GM12878 (cell line): Measurements from ENCODE around the gene MUSTN1. TPM values are rescaled to one million over a fixed set of nuclear protein-coding genes. Genes with fewer than 3 reads are reported as not detected.

Source experiments
- ATAC-seq: fragments of 200-7000 bp; cut with Tn5 transposase; 3 replicates; pipeline ENCODE4 v1.9.1; 2020; ENCODE audit warnings: mild to moderate bottlenecking, moderate library complexity
- BruUV-seq: library from RNA; stranded (reverse); fragments of 400-500 nt; replicated peaks from 2 replicates; lab custom pipeline; 2021; lab: Mats Ljungman, UMichigan
- CTCF ChIA-PET: fragments of 300-600 bp; sonication (Branson Sonifier 250); formaldehyde crosslinking; extraction: SDS; loops from one replicate; lab custom pipeline; 2021; ENCODE audit warnings: inconsistent platforms; lab: Yijun Ruan, JAX
- POLR2A ChIA-PET: fragments of 350-600 bp; formaldehyde crosslinking; extraction: SDS; loops from one replicate; lab custom pipeline; 2021; ENCODE audit warnings: inconsistent platforms; lab: Charles Lee
- RAD21 ChIA-PET: fragments of 300-600 bp; sonication (Branson Sonifier 250); formaldehyde crosslinking; loops from one replicate; lab custom pipeline; 2023; ENCODE audit warnings: antibody characterized with exemption; ENCODE audit not compliant: unreplicated experiment; lab: Charles Lee
- SMC1A ChIA-PET: fragments of 300-600 bp; sonication (Branson Sonifier 250); formaldehyde crosslinking; loops from one replicate; lab custom pipeline; 2023; ENCODE audit not compliant: unreplicated experiment, uncharacterized antibody; lab: Charles Lee
- DNase-seq: peaks from one replicate; pipeline ENCODE4 v3.0.0-alpha.2; 2011; ENCODE audit warnings: low read depth, low spot score
- FAIRE-seq: peaks from 3 replicates; lab custom pipeline; 2011; peaks lifted over from hg19 to GRCh38; lab: Jason Lieb, UNC
- H2AFZ ChIP-seq: 2 replicates; pipeline ENCODE4 v1.6.0; 2011; ENCODE audit warnings: low read depth, low read length, control low read depth; ENCODE audit not compliant: control insufficient read depth
- H3K27ac ChIP-seq: 2 replicates; pipeline ENCODE4 v1.5.1; 2011; ENCODE audit warnings: control low read depth; ENCODE audit not compliant: control insufficient read depth, insufficient read depth
- H3K27me3 ChIP-seq, 2 experiments: replicated peaks in 1 of 2; 2 replicates each; pipeline versions ENCODE4 v1.6.0 to v1.6.1; 2011; ENCODE audit warnings: low read length in 1 of 2; ENCODE audit not compliant: control insufficient read depth in 2 of 2, insufficient read depth in 2 of 2
- H3K36me3 ChIP-seq, 2 experiments: 2 replicates each; pipeline ENCODE4 v1.5.1; 2011; ENCODE audit warnings: low read length in 1 of 2; ENCODE audit not compliant: control insufficient read depth in 2 of 2, insufficient read depth in 2 of 2
- H3K4me1 ChIP-seq: 2 replicates; pipeline ENCODE4 v1.6.1; 2011; ENCODE audit warnings: mild to moderate bottlenecking, low read length, moderate library complexity, mixed read lengths; ENCODE audit not compliant: control insufficient read depth, insufficient read depth
- H3K4me2 ChIP-seq: 2 replicates; pipeline ENCODE4 v1.6.0; 2011; ENCODE audit warnings: control low read depth; ENCODE audit not compliant: control insufficient read depth, insufficient read depth
- H3K4me3 ChIP-seq: fragments of 200-600 bp; sonication (generic); 2 replicates; pipeline ENCODE4 v1.5.1; 2016
- H3K79me2 ChIP-seq: 2 replicates; pipeline ENCODE4 v1.6.0; 2011; ENCODE audit warnings: low read length; ENCODE audit not compliant: control insufficient read depth, insufficient read depth
- H3K9ac ChIP-seq: 2 replicates; pipeline ENCODE4 v1.8.0; 2011; ENCODE audit warnings: low read length, control low read depth, mixed read lengths; ENCODE audit not compliant: control insufficient read depth, insufficient read depth
- H3K9me3 ChIP-seq: replicated peaks from 3 replicates; pipeline ENCODE4 v1.5.1; 2011; ENCODE audit warnings: mild to moderate bottlenecking, low read length; ENCODE audit not compliant: control insufficient read depth, insufficient read depth
- H4K20me1 ChIP-seq: 2 replicates; pipeline ENCODE4 v1.6.0; 2011; ENCODE audit not compliant: control insufficient read depth, insufficient read depth
- CEBPB ChIP-seq, 2 experiments: fragments of 150-350 bp in 1 of 2; IDR thresholded peaks; 2 replicates each; pipeline ENCODE4 v1.6.1; 2012 to 2014; ENCODE audit warnings: low read depth in 2 of 2, low read length in 2 of 2, borderline replicate concordance in 1 of 2, inconsistent platforms in 1 of 2
- FOXK2 ChIP-seq: fragments of 450-650 bp; IDR thresholded peaks from 2 replicates; pipeline ENCODE4 v1.6.1; 2017; ENCODE audit warnings: mild to moderate bottlenecking, moderate library complexity
- KDM1A ChIP-seq: fragments of 200-600 bp; sonication (generic); IDR thresholded peaks from 2 replicates; pipeline ENCODE4 v1.6.1; 2016; ENCODE audit warnings: borderline replicate concordance
- SMAD1 ChIP-seq: fragments of 450-650 bp; IDR thresholded peaks from 2 replicates; pipeline ENCODE4 v1.6.1; 2018; ENCODE audit warnings: mild to moderate bottlenecking, low read depth; ENCODE audit not compliant: partially characterized antibody
- SP1 ChIP-seq: IDR thresholded peaks from one replicate; pipeline ENCODE4 v1.6.1; 2011; ENCODE audit warnings: low read depth, low read length
- YBX1 ChIP-seq: fragments of 450-650 bp; IDR thresholded peaks from 2 replicates; pipeline ENCODE4 v1.6.1; 2016; ENCODE audit warnings: antibody characterized with exemption
- ZNF217 ChIP-seq: fragments of 450-650 bp; IDR thresholded peaks from 2 replicates; pipeline ENCODE4 v1.6.1; 2017; ENCODE audit warnings: antibody characterized with exemption, mild to moderate bottlenecking
- WGBS: methylation state at CpG from one replicate; pipeline ENCODE4 v1.1.6; 2016; ENCODE audit warnings: low lambda C conversion rate; ENCODE audit not compliant: insufficient replicate concordance, insufficient coverage; ENCODE audit errors: missing lambda C conversion rate; 5-methylcytosine and 5-hydroxymethylcytosine counted together
- in situ Hi-C: fragments of 300-500 bp; cut with MboI; formaldehyde crosslinking; loops from 9 replicates; pipeline ENCODE4 v1.14.3; 2018; ENCODE audit warnings: mixed read lengths
- intact Hi-C: fragments of 100-400 bp; cut with micrococcal nuclease; formaldehyde crosslinking; loops from one replicate; pipeline ENCODE4 v1.14.2; 2022; ENCODE audit not compliant: unreplicated experiment
- polyA plus RNA-seq, 11 experiments: library from polyadenylated mRNA; depleted of rRNA in 4 of 11; unstranded in 6 of 11; stranded (reverse) in 5 of 11; fragments of >200 nt; fragmentation: Nextera tagmentation in 4 of 11; fragmentation: Illumina TruSeq in 1 of 11; extraction: Ambion mirVana in 4 of 11; extraction: Trizol in 1 of 11; gene quantifications; 1 replicate in 1 of 11; 2 replicates in 10 of 11; pipeline versions ENCODE4 v1.2.1 to v1.2.3, GENCODE V29; 2011 to 2016; ENCODE audit warnings: inconsistent platforms in 2 of 11, missing spikeins in 2 of 11, low read depth in 1 of 11
- total RNA-seq, 4 experiments: library from RNA; depleted of rRNA in 3 of 4; stranded (reverse); fragments of >200 nt in 3 of 4; fragmentation: Illumina TruSeq in 1 of 4; extraction: Trizol in 1 of 4; gene quantifications; 2 replicates each; pipeline versions ENCODE4 v1.2.1 to v1.2.3, GENCODE V29; 2013 to 2021

Gene MUSTN1
- total and polyA plus RNA-seq, 10 of the 15 experiments (the other 5 are each of a cell fraction or from before 2014, with no cell fraction given) = 0.35 to 4.5 (median 1.2) TPM; not detected in 2

DNA sequence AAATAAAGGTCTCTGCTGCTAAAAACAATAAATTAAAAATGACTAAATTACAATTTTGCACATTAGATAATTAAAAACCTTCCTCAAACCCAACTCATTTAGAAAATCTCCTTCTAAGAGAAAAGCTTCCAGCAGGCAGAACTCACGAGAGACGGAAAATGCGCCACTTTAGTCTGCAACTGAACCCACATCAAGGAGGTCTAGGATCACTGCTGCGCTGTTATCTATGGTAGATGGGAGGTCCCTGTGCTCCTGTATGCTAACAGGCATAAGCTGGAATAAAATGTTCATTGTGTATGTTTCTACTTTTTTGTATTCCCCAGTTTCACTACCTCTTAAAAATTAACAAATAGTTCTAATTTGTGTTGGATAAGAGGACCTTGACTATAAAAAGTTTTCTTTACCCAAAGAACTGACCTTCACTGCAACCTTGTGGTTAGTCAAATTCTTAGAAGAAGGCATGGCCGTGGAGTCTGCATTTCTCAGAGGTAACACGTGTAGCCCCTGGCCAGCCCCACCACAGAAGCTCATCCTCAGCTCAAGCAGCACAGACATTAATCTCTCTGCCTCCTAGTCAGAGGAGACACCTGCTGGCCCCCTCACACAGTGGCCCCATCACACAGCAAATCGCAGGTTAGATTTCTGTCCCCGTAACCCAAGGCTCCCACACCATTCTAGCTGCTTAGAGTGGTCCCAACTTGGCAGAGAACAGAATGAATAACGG is 40.2 kb upstream of the MUSTN1 start:
- Histone ChIP-seq H3K9me3 (no peaks in the 10 kb centered on the region), H3K27me3 (no peaks in the 10 kb centered on the region), H3K79me2 (peaks cover 5% of the 10 kb centered on the region), H3K27ac (no peak overlapping the region), H3K4me3 (no peak overlapping the region), H3K36me3 (peaks cover 1 to 3% of the 10 kb centered on the region in 2 experiments; a peak in 2 of 4 replicates), H2AFZ (no peak overlapping the region), H3K4me2 (no peak overlapping the region), H4K20me1 (no peaks in the 10 kb centered on the region), H3K9ac (no peak overlapping the region), H3K4me1 (peaks cover 11% of the 10 kb centered on the region)
- in situ Hi-C loops = no loop called here
- FAIRE-seq = no peak
- ChIA-PET CTCF (interaction anchor here (1.2 to 2.5 kb wide), 2 partner anchors 18 to 30 kb away, joined by 5 to 16 read pairs; no protein-coding TSS in a partner anchor), SMC1A (interaction anchor here (0.6 to 1.9 kb wide), 8 partner anchors 13 to 196 kb away, joined by 3 to 15 read pairs (median 4); partner anchors contain the start of gene STIMATE), POLR2A (interaction anchor here (1.0 kb wide), 1 partner anchor 19 kb away, joined by 5 read pairs; no protein-coding TSS in a partner anchor), RAD21 (interaction anchor here (0.9 to 1.6 kb wide), 6 partner anchors 12 to 112 kb away, joined by 3 to 5 read pairs (median 3); no protein-coding TSS in a partner anchor)
- intact Hi-C loops = no loop called here
- WGBS = 85% methylated on average over 9 of the region's 9 CpGs
- no peak for DNase-seq
- no peak for TF ChIP-seq SP1
- no peak for TF ChIP-seq YBX1
- no peak for TF ChIP-seq ZNF217
- no peak for TF ChIP-seq FOXK2
- no peak for TF ChIP-seq SMAD1
- no peak for TF ChIP-seq KDM1A
- no peak for TF ChIP-seq CEBPB (IDR thresholded peaks at IDR 0.05; ENCODE audit: borderline replicate concordance in 1 of 2, low read depth in 2 of 2, low read length in 2 of 2)
- BruUV-seq = no TSS peak
- peak; percentile 31 for ATAC-seq
